ENCODE measurements around the gene BIRC5. TPM values are rescaled to one million over a fixed set of nuclear protein-coding genes. Genes with fewer than 3 reads are reported as not detected.
A peak's percentile ranks its signal among the peaks of the same experiment; 100 is the strongest.
"Not testable (repeated sequence)": the region's sequence is repeated elsewhere in the genome, so short reads cannot be mapped to it uniquely, and the experiment has no call there.

The BIRC5 gene
- total RNA-seq, 4 donors from 2014 or later = 0.84 to 2.6 (median 1.3) TPM; not detected in 1

DNA sequence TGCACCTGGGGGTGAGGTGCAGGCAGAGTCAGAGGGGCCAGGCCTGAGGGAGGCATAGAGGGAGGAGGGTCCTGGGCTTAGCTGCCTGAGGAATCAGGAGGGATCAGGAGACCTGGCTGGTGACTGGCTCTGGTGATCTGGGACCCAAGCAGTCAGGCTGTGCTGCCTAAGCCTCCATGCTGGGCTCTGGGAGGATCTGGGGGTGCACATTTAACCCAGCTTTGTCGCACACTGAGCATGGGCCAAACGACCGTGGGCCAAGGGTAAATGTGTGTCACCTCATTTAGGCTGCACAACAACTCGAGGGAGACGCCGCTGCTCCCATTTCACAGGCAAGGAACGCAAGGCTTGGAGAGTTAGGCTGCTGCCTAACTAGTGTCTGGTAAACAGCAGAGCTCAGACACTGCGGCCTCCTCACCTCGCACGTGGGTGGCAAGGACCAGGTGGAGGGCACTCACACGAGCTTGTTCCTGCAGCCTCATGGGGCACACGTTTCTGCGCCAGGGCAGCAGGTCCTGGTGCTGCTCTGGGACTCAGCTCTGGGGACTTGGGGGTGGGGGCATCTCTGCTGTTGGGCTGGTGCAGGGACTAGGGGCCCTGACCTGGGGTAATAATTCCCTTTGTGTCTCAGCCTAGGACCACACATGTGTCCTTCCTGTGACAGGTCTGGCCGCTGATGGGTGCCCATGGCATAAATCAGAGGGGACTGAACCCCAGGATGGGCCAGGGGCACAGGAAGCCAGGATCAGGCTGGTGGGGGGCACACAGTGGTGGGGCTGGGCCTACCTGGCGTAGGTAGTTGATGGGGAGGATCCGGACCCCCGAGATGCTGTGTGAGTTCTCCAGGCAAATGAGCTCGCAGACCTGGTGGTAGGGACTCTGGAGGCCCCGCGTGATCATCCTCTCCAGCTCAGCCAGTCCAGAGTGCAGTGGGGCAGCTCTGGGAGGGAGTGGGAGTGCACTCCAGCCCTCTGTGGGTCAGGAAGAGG is 36.1 kb downstream of the BIRC5 start:
- DNase-seq (ENCODE audit: low spot score) = no peak

DNA sequence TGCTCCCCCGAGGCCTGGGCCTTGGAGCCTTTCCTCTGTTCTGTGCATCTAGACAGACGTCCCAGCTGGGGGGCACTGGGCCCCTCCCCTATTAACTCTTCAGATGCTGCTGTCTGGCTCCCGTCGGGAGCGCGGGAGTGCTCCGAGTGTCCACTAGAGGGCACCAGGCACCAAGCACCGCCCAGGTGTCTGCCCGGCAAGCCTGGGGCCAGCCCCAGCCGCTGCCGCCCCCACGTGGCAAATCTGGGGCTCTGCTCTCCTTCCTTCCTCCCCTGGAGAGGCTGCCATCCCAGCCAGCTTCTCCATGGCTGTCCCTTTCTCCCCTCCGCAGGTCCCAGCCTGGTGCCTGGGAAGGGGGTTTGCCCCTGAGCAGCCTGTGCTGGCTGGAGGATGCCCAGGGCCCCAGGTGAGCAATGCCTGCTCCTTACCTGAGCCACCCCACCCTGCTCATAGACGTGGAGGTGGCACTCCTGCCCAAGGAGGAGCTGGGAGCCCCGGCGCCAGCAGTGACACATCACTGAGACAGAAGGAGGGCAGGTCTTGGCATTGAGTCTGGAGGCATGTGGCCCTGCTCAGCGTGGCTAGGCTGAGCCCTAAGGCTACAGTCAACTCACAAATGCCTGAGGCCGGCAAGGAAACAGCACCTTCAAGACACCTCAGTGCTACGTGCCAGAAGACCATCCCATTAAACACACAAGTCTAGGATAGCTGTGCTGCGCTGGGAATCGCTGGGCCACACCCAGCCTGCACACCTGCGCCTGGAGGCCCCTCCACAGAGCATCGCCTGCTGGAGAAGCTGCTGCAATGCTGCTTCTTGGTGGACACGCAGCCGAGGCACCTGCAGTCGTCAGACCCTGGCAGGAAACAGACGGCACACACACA is 37.1 kb downstream of the BIRC5 start:
- ATAC-seq (ENCODE audit: low FRiP score) (peak; percentile 67), DNase-seq (ENCODE audit: low spot score) (peak; percentile 50)
- peak in 1 of 3 donors; percentile 98 for TF ChIP-seq CTCF (IDR thresholded peaks at IDR 0.05)

More for the DNA sequence above, 36.1 kb downstream of the BIRC5 start:
- TF ChIP-seq CTCF (IDR thresholded peaks at IDR 0.05) = no peak
- ATAC-seq (ENCODE audit: low FRiP score) = no peak

- ATAC-seq (ENCODE audit: low FRiP score) (no peak), DNase-seq (ENCODE audit: low spot score) (no peak)
- no peak for TF ChIP-seq CTCF (IDR thresholded peaks at IDR 0.05)
Measured at GRCh38 chr17:78251773-78252103, 37.7 kb downstream of the BIRC5 start.

- ATAC-seq (ENCODE audit: low FRiP score) (no peak), DNase-seq (ENCODE audit: low spot score) (no peak)
- TF ChIP-seq CTCF (IDR thresholded peaks at IDR 0.05) = no peak
Measured at GRCh38 chr17:78252111-78252634, 38.1 kb downstream of the BIRC5 start.

- no peak for DNase-seq (ENCODE audit: low spot score)
- no peak for TF ChIP-seq CTCF (IDR thresholded peaks at IDR 0.05)
Measured at GRCh38 chr17:78252701-78253635, 38.9 kb downstream of the BIRC5 start.

DNA sequence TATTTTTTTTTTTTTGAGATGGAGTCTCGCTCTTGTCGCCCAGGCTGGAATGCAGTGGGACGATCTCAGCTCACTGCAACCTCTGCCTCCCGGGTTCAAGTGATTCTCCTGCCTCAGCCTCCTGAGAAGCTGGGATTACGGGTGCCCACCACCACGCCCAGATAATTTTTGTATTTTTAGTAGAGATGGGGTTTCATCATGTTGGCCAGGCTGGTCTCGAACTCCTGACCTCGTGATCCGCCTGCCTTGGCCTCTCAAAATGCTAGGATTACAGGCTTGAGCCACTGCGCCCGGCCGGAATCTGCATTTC is 39.5 kb downstream of the BIRC5 start:
- DNase-seq (ENCODE audit: low spot score) = not testable (repeated sequence)

More at GRCh38 chr17:78252701-78253635, 38.9 kb downstream of the BIRC5 start:
- no peak for ATAC-seq (ENCODE audit: low FRiP score)

More for the DNA sequence above, 39.5 kb downstream of the BIRC5 start:
- not testable (repeated sequence) for ATAC-seq (ENCODE audit: low FRiP score)

All from omental fat pad (tissue), 4 donors.